ENCODE results near the gene ABLIM3. TPM values are rescaled to one million over a fixed set of nuclear protein-coding genes. Genes with fewer than 3 reads are reported as not detected.

ABLIM3 gene
- total RNA-seq, 2 experiments from 2014 or later: not detected

GRCh38 chr5:149175346-149176105, 34.2 kb downstream of the ABLIM3 start:
- Mint-ChIP-seq H3K4me3 (no peak overlapping the region), H3K9me3 (no peaks in the 10 kb centered on the region), H3K36me3 (ENCODE audit: low read depth) (no peaks in the 10 kb centered on the region), H3K4me1 (ENCODE audit: low read depth) (no peaks in the 10 kb centered on the region), H3K27ac (no peak overlapping the region), H3K27me3 (peaks cover 32% of the 10 kb centered on the region)
- ChIA-PET CTCF (no interaction called here), POLR2A (no interaction called here)
- no peak overlapping the region for H3K4me3 ChIP-seq (ENCODE audit: low read length)
- no peak overlapping the region for H3K27ac ChIP-seq (ENCODE audit: low read depth in 1 of 2, low read length in 2 of 2)
- intact Hi-C loops (cut with DNase I, micrococcal nuclease): no loop called here
- DNase-seq (no peak), ATAC-seq (ENCODE audit: poor library complexity) (no peak)
- H3K36me3 ChIP-seq (ENCODE audit: insufficient read depth, low read length): no peaks in the 10 kb centered on the region
- no peaks in the 10 kb centered on the region for H3K9me3 ChIP-seq (ENCODE audit: control insufficient read depth in 1 of 2, insufficient read depth in 1 of 2, low read length in 2 of 2)
- TF ChIP-seq CTCF (IDR thresholded peaks at IDR 0.05): no peak
- H3K4me1 ChIP-seq (ENCODE audit: insufficient read depth, low read length): no peaks in the 10 kb centered on the region
- no peaks in the 10 kb centered on the region for H3K27me3 ChIP-seq (ENCODE audit: control insufficient read depth in 1 of 2, insufficient read depth in 2 of 2, low read length in 2 of 2)

GRCh38 chr5:149177339-149177843, 36.1 kb downstream of the ABLIM3 start:
- no peak for TF ChIP-seq CTCF (IDR thresholded peaks at IDR 0.05)
- Histone ChIP-seq H3K9me3 (ENCODE audit: control insufficient read depth in 1 of 2, insufficient read depth in 1 of 2, low read length in 2 of 2) (no peaks in the 10 kb centered on the region), H3K36me3 (ENCODE audit: insufficient read depth, low read length) (no peaks in the 10 kb centered on the region), H3K27ac (ENCODE audit: low read depth in 1 of 2, low read length in 2 of 2) (no peak overlapping the region), H3K4me1 (ENCODE audit: insufficient read depth, low read length) (no peaks in the 10 kb centered on the region), H3K4me3 (ENCODE audit: low read length) (no peak overlapping the region), H3K27me3 (ENCODE audit: control insufficient read depth in 1 of 2, insufficient read depth in 2 of 2, low read length in 2 of 2) (no peaks in the 10 kb centered on the region)
- Mint-ChIP-seq H3K27me3 (peaks cover 37% of the 10 kb centered on the region), H3K4me1 (ENCODE audit: low read depth) (no peaks in the 10 kb centered on the region), H3K27ac (no peak overlapping the region), H3K4me3 (no peak overlapping the region), H3K36me3 (ENCODE audit: low read depth) (no peaks in the 10 kb centered on the region), H3K9me3 (no peaks in the 10 kb centered on the region)
- ChIA-PET CTCF (no interaction called here), POLR2A (no interaction called here)
- ATAC-seq (ENCODE audit: poor library complexity): no peak
- no peak for DNase-seq
- intact Hi-C loops (cut with DNase I, micrococcal nuclease): no loop called here

GRCh38 chr5:149177911-149178565, 36.7 kb downstream of the ABLIM3 start:
- ChIA-PET CTCF (no interaction called here), POLR2A (no interaction called here)
- intact Hi-C loops (cut with DNase I, micrococcal nuclease): no loop called here
- no peak for DNase-seq
- Histone ChIP-seq H3K27ac (ENCODE audit: low read depth in 1 of 2, low read length in 2 of 2) (no peak overlapping the region), H3K27me3 (ENCODE audit: control insufficient read depth in 1 of 2, insufficient read depth in 2 of 2, low read length in 2 of 2) (peaks cover 1 to 4% of the 10 kb centered on the region in 2 experiments), H3K9me3 (ENCODE audit: control insufficient read depth in 1 of 2, insufficient read depth in 1 of 2, low read length in 2 of 2) (no peaks in the 10 kb centered on the region), H3K4me3 (ENCODE audit: low read length) (no peak overlapping the region), H3K4me1 (ENCODE audit: insufficient read depth, low read length) (no peaks in the 10 kb centered on the region), H3K36me3 (ENCODE audit: insufficient read depth, low read length) (no peaks in the 10 kb centered on the region)
- Mint-ChIP-seq H3K27ac (no peak overlapping the region), H3K27me3 (peaks cover 43% of the 10 kb centered on the region), H3K36me3 (ENCODE audit: low read depth) (no peaks in the 10 kb centered on the region), H3K4me3 (no peak overlapping the region), H3K9me3 (no peaks in the 10 kb centered on the region), H3K4me1 (ENCODE audit: low read depth) (no peaks in the 10 kb centered on the region)
- no peak for ATAC-seq (ENCODE audit: poor library complexity)
- no peak for TF ChIP-seq CTCF (IDR thresholded peaks at IDR 0.05)

Data from CD4-positive, alpha-beta T cell (primary cell).